ENCODE results near the gene USP47.

USP47 gene

GRCh38 chr11:11967669-11968510, 126.1 kb downstream of the USP47 start:
- DNase-seq: no peak

DNA sequence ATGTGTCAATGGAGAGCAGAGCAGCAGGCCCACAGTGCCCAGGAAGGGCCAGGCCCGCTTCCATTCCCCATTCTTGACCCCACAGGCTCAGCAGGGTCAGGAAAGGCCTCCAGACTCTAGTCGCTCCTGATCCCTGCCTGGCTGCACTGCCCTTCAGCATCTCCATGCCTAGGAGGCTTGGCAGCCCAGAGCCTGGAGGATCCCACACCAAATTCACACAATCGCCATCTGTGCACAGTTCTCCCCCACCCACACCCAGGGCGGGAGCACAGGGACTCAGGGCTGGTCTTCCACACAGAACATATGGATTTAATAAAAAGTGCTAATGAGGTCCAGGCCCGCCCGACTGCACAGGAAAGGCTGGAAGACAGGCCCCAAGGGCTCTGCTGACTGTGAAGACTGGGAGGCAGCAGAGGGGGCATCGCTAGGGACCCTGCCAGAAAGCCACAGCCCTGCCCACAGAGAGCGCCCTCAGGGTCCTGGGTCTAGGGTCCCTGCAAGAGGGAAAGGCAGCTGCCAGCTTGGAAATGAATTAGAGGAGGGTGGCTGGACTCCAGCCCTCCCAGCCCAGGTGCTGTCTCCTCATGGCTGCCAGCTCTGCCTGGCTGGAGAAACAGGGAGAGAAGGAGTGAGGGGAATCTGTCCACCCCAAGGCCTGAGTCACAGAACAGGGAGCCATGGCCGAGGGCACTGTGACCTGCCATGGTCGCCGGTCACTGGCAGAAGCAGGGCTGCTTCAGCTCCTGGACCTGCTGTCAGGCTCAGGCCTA, 126.9 kb downstream of the USP47 start:
- no peak for DNase-seq

GRCh38 chr11:11969380-11970215, 127.8 kb downstream of the USP47 start:
- no peak for DNase-seq

DNA sequence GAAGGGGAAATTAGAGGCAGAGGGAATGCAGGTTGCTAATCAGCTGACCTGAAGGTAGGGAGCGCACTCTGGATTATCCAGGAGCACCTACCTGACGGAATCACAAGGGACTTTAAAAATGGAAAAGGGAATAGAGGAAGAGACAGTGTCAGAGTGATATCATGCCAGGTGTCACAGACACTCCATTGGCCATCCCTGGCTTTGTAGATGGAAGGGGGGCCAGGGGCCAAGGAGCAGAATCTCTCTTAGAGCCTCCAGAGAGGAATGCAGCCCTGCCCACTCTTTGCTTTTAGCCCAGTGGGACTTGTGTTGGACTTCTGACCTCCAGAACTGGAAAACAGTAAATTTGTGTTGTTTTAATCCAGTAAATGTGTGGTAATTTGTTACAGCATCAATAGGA, 128.8 kb downstream of the USP47 start:
- no peak for DNase-seq

- DNase-seq: no peak
These were observed 130.3 kb downstream of the USP47 start for GRCh38 chr11:11971906-11972547.

- no peak for DNase-seq
These were observed 131.1 kb downstream of the USP47 start for GRCh38 chr11:11972730-11973341.

DNA sequence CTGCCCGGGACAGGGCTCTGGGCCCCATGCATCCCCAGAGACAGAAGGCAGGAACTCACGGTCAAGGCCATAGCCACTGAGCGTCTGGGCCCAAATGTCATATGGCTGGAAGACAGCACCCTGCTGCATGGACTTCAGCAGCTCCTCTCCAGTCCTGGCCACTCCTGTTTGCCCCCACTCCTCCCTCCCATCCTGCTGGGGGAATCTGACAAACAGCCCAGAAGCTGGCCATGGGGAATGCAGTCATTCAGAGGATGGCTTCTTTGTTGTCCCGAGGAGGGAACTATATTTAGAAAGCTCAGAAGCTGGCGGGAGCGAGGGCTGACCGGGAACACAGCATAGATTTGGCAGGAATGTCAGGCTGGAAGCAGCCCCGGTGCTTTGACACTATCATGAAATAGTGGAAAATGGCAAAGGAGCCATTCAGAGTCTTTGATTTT, 131.6 kb downstream of the USP47 start:
- DNase-seq: no peak

DNA sequence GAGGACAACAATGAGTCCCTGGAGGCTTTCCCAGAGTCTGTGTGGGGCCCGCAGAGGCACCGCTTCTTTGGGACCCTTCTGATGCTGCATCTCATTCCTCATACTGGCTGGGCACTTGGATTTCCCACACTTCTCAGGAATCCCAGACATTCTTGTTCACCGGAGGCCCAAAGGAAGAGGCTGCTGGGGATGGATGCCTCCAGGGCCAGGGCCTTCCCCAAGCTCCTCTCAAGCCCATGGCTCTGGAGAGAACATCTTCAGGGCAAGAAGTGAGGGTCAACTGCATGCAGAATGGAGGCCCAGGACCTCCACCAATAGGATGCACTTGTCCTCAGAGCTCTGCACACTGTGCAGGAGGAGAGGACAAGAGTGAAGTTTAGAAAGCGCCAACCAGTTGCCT, 132.1 kb downstream of the USP47 start:
- DNase-seq: no peak

DNA sequence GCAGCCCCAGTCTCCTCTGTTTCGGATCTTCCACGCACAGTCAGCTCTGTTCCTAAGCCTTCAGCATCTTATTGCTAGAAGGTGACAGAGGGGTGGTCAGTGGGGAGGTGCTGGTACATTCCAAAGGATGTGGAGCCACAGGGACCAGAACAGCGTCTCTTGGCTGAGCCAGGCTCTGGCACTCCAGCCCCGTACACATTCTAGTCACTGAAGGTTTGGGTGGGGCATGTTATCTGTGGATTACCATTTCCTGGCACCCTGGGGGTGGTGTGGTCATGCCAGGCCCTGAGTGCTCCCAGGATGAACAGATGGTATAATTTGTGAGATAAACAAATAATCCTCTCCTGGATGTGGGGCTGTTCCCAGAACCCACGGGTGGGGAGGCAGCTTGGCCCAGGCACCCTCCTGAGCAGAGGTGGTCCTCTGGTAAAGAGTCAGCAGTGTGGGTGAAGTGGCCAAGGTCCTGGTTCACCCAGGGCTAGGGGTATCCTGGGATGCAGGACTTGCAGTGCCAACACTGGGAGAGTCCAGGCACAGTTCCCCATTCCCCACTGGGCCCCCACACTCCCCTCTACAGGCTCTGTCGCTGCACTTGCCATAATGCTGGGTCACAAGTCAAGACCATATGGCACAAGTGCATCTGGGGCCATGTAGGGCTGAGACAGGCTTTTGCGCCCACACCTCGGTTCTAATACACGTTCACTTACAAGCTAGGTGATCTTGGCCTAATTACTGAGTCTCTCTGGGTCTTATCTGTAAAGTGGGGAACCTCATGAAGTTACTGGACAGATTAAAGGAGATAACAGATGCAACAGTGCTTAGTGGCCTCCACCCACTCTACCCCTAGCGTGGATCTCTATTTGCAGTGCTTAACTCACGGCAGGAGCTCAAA, 133.7 kb downstream of the USP47 start:
- DNase-seq: no peak

- no peak for DNase-seq
These were observed 134.8 kb downstream of the USP47 start for GRCh38 chr11:11976481-11977127.

GRCh38 chr11:11977206-11977938, 135.6 kb downstream of the USP47 start:
- DNase-seq: peak; percentile 8

DNA sequence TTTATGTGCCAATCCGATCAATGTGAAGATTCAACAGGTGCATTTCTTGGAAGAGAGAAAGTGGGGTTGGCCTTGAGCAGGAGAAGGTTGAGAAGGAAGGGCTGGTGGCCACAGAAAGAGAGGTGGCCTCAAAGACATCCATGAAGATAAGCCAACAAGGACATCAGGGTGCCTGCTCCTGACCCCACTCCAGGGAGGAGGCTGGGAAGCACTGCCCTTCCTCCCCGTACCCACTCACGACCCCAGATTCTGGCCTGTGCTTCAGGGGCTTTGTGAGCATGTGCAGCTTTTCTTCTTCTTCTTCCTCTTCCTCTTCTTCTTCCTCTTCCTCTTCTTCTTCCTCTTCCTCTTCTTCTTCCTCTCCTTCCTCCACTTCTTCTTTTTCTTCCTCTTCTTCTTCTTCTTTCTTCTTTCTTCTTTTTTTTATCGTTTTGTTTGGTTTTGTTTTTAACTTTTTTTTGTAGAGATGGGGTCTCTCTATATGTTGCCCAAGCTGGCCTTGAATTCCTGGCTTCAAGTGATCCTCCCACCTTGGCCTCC, 136.4 kb downstream of the USP47 start:
- DNase-seq: no peak

DNA sequence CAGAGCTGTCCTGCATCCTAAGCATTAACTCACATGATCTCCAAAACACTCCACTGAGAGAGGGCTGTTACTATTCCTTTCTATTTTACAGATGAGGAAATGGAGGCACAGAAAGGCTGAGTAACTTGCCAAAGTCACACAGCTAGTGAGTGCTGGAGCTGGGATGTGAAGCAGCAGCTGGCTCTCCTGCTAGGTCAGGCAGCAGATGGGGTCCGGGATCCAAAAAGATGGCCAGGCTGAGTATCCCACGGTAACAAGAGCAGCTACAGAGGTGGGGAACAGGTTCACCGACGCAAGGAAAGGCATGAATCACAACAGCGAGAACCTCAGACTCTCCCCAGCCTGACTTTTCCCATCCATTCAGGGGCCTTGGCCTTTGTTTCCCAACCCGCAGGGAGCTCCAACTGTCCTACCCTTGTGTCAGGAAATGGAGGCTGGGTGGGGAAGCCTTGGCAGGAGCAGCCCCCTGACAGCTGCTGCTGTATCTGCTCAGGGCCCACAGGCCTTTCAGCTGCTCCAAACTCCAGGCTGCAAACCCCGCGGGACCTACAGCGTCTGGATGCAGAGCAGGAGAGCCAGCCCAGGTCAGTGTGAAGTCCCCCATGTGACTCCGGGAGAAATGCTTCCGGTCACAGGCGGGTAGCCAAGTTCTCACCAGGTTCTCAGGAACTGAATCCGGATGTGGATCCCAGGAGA, 137.2 kb downstream of the USP47 start:
- DNase-seq: no peak

GRCh38 chr11:11979488-11980117, 137.8 kb downstream of the USP47 start:
- DNase-seq: no peak

GRCh38 chr11:11980200-11980599, 138.4 kb downstream of the USP47 start:
- DNase-seq: no peak

DNA sequence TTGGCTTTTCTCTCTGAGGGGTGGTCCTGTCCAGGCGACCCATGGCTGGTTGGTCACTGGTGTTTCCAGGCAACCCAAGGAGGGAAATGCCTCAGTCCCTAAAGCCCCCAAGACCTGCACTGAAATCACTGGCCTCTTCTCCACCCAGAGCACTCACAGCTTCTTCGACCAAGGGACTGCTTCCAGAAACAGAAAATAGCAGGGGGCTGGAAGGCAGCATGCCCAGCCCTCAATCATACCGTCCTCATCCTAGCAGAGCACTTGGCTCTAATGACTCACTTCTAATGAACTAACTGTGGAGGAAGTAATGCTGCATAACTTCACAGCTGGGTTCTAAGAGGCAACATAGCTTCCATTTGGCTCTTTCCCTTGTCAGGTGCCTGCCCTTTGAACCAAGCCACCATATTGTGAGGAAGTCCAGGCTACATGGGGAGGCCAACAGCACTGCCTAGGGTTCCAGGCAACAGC, 139.1 kb downstream of the USP47 start:
- no peak for DNase-seq

GRCh38 chr11:11981364-11981763, 139.6 kb downstream of the USP47 start:
- DNase-seq: no peak

- no peak for DNase-seq
These were observed 140.1 kb downstream of the USP47 start for GRCh38 chr11:11981840-11982239.

Measured in GOT3 (cell line).